Body of pancreas (tissue), 4 donors: Measurements from ENCODE around the gene GNAI2. TPM values are rescaled to one million over a fixed set of nuclear protein-coding genes. Genes with fewer than 3 reads are reported as not detected.

ENCODE experiments used
- ATAC-seq: fragments of 150-250 bp; one replicate; pipeline ENCODE4 v1.9.1; 2016
- DNase-seq, 4 donors: peaks; one replicate each; pipeline ENCODE4 v3.0.0-alpha.2; 2019
- H3K27ac ChIP-seq, 4 donors: fragments of 200-600 bp; sonication (generic); 1 replicate in 3 of 4; 2 replicates in 1 of 4; pipeline versions ENCODE4 v1.5.1 to v1.6.1; 2016 to 2019; ENCODE audit warnings: mild to moderate bottlenecking in 1 of 4, mixed read lengths in 1 of 4, moderate library complexity in 1 of 4
- H3K27me3 ChIP-seq, 2 donors: fragments of 200-600 bp; sonication (generic); one replicate each; pipeline ENCODE4 v1.6.0; 2016; ENCODE audit warnings: mild to moderate bottlenecking in 1 of 2
- H3K36me3 ChIP-seq, 2 donors: fragments of 200-600 bp; sonication (generic); replicated peaks in 1 of 2; 2 replicates each; pipeline ENCODE4 v1.5.1; 2016; ENCODE audit warnings: low read depth in 2 of 2; ENCODE audit not compliant: insufficient read depth in 1 of 2
- H3K4me1 ChIP-seq: fragments of 200-600 bp; sonication (generic); one replicate; pipeline ENCODE4 v1.6.0; 2016
- H3K4me3 ChIP-seq, 2 donors: fragments of 200-600 bp; sonication (generic); 1 replicate in 1 of 2; 2 replicates in 1 of 2; pipeline ENCODE4 v1.5.1; 2016 to 2019
- H3K9me3 ChIP-seq, 3 donors: fragments of 200-600 bp; sonication (generic); 1 replicate in 2 of 3; 2 replicates in 1 of 3; pipeline ENCODE4 v1.5.1; 2016
- POLR2A ChIP-seq, 3 donors: fragments of 450-650 bp; IDR thresholded peaks; one replicate each; pipeline ENCODE4 v1.6.1; 2016; ENCODE audit warnings: antibody characterized with exemption in 3 of 3, mild to moderate bottlenecking in 2 of 3
- WGBS, 2 donors: methylation state at CpG; one replicate each; pipeline ENCODE4 v1.1.5; 2017; 5-methylcytosine and 5-hydroxymethylcytosine counted together
- intact Hi-C: fragments of 100-400 bp; cut with DNase I; formaldehyde crosslinking; loops from one replicate; pipeline ENCODE4 v1.15.1; 2023
- total RNA-seq, 2 donors: library from RNA; depleted of rRNA; stranded (reverse); fragments of >200 nt; gene quantifications; one replicate each; pipeline ENCODE4 v1.1.0, GENCODE V29; 2016
- TF ChIP-seq, protein P1 (sequence below), 7 experiments: fragments of 450-650 bp in 4 of 7; fragments of 200-600 bp in 3 of 7; sonication (generic) in 3 of 7; IDR thresholded peaks; one replicate each; pipeline ENCODE4 v1.5.1; 2016 to 2019; ENCODE audit warnings: antibody characterized with exemption in 7 of 7

GNAI2 gene
- total RNA-seq, 2 donors from 2014 or later = 46.2 to 53.7 TPM

DNA sequence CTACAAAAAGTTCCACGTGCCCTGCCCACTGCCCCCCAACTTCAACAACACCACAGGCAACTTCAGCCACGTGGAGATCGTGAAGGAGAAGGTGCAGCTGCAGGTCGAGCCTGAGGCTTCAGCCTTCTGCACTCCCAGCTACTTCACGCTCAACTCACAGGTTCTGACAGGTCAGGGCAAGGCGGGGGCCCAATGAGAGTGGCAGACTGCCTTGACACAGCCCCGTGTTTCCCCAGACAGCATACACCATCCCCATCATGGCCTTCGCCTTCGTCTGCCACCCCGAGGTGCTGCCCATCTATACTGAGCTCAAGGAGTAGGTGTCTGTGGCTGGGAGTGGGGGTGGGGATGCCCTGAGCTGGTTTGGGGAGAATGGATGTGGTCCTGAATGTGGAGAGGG lies 18.3 kb upstream of the GNAI2 start:
- Histone ChIP-seq H3K27me3 (no peaks in the 10 kb centered on the region), H3K4me3 (no peak overlapping the region), H3K4me1 (peaks cover 32% of the 10 kb centered on the region), H3K27ac (no peak overlapping the region), H3K36me3 (peaks cover 0 to 17% of the 10 kb centered on the region in 2 donors), H3K9me3 (no peaks in the 10 kb centered on the region)
- intact Hi-C loops = no loop called here
- 86% methylated on average over 9 to 10 of the region's 10 CpGs for WGBS, 2 donors
- TF ChIP-seq, protein P1, sequence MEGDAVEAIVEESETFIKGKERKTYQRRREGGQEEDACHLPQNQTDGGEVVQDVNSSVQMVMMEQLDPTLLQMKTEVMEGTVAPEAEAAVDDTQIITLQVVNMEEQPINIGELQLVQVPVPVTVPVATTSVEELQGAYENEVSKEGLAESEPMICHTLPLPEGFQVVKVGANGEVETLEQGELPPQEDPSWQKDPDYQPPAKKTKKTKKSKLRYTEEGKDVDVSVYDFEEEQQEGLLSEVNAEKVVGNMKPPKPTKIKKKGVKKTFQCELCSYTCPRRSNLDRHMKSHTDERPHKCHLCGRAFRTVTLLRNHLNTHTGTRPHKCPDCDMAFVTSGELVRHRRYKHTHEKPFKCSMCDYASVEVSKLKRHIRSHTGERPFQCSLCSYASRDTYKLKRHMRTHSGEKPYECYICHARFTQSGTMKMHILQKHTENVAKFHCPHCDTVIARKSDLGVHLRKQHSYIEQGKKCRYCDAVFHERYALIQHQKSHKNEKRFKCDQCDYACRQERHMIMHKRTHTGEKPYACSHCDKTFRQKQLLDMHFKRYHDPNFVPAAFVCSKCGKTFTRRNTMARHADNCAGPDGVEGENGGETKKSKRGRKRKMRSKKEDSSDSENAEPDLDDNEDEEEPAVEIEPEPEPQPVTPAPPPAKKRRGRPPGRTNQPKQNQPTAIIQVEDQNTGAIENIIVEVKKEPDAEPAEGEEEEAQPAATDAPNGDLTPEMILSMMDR (IDR thresholded peaks at IDR 0.05) = no peak
- no peak for TF ChIP-seq POLR2A (IDR thresholded peaks at IDR 0.05)
- DNase-seq (no peak), ATAC-seq (no peak)

DNA sequence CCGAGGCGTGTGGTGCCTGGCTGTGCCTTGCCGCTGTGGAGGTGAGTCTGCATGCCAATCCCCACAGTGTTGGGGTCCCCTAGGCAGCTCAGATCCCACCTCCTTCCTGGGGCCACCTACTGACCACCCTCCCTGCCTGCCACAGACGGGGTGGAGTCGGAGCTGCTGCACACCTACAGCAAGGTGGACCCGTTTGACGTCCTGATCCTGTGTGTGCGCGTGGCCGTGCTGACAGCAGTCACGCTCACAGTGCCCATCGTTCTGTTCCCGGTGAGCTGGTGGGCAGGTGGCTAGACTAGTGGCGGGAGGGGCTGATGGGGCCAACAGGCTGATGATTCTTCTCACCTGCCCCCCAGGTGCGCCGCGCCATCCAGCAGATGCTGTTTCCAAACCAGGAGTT lies 17.6 kb upstream of the GNAI2 start:
- TF ChIP-seq, protein P1 (IDR thresholded peaks at IDR 0.05) = no peak
- no peak for TF ChIP-seq POLR2A (IDR thresholded peaks at IDR 0.05)
- DNase-seq = no peak
- intact Hi-C loops = no loop called here
- WGBS, 2 donors = 92 to 100% methylated on average over 1 to 17 of the region's 17 CpGs
- H3K4me3 ChIP-seq = no peak overlapping the region
- no peak for ATAC-seq
- peaks cover 24% of the 10 kb centered on the region for H3K4me1 ChIP-seq
- H3K27ac ChIP-seq = no peak overlapping the region
- H3K36me3 ChIP-seq = peaks cover 0 to 17% of the 10 kb centered on the region in 2 donors
- H3K27me3 ChIP-seq = no peaks in the 10 kb centered on the region
- H3K9me3 ChIP-seq = no peaks in the 10 kb centered on the region

DNA sequence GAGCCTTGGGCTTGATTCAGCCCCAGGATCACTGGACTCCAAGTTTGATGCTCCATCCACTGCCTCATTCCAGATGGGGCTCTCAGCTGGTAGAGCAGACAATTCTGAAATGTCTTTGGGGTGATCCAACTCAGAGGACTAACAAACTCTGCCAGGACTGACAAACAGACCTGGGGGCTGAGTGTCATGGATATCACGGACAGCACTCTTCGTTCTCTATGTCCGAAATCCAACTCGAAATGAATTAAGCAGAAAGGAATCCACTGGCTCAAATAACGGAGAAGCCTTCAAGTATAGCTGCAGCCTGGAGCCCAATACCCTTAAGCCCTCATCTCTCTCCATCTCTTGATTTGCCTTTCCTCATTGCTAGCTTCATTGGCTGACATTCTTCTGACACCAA lies 16.7 kb upstream of the GNAI2 start:
- no peak for DNase-seq
- Histone ChIP-seq H3K4me1 (peaks cover 16% of the 10 kb centered on the region), H3K27ac (no peak overlapping the region), H3K9me3 (no peaks in the 10 kb centered on the region), H3K36me3 (peaks cover 0 to 17% of the 10 kb centered on the region in 2 donors), H3K4me3 (no peak overlapping the region), H3K27me3 (no peaks in the 10 kb centered on the region)
- 86% methylated on average over 5 of the region's 5 CpGs for WGBS, 2 donors
- no peak for TF ChIP-seq POLR2A (IDR thresholded peaks at IDR 0.05)
- TF ChIP-seq, protein P1 (IDR thresholded peaks at IDR 0.05) = no peak
- intact Hi-C loops = no loop called here
- no peak for ATAC-seq

DNA sequence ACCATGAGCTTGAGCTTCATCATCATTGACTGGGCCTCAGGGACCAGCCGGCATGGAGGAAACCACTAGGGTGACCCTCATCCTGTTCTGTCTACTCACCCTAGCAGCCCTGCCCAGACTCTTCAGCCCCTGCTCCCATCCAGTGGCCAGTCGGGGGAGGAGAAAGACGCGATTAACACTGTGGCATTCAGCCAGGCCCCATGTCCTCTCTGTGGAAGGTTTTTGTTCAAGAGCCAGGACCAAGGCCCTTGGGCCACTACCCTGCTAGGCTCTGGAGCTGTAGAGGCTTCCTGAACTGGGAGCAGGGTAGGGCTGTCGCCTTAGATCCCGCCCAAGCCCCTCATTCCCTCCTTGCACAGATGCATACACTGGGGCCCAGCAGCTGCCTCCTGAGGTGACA lies 15.9 kb upstream of the GNAI2 start:
- ATAC-seq = no peak
- intact Hi-C loops = no loop called here
- no peak overlapping the region for H3K27ac ChIP-seq
- no peaks in the 10 kb centered on the region for H3K9me3 ChIP-seq
- H3K4me3 ChIP-seq = no peak overlapping the region
- DNase-seq = no peak
- TF ChIP-seq, protein P1 (IDR thresholded peaks at IDR 0.05) = no peak
- no peak for TF ChIP-seq POLR2A (IDR thresholded peaks at IDR 0.05)
- no peaks in the 10 kb centered on the region for H3K27me3 ChIP-seq
- peaks cover 15% of the 10 kb centered on the region for H3K4me1 ChIP-seq
- WGBS, 2 donors = 46 to 54% methylated on average over 6 of the region's 6 CpGs
- peaks cover 0 to 17% of the 10 kb centered on the region in 2 donors for H3K36me3 ChIP-seq

DNA sequence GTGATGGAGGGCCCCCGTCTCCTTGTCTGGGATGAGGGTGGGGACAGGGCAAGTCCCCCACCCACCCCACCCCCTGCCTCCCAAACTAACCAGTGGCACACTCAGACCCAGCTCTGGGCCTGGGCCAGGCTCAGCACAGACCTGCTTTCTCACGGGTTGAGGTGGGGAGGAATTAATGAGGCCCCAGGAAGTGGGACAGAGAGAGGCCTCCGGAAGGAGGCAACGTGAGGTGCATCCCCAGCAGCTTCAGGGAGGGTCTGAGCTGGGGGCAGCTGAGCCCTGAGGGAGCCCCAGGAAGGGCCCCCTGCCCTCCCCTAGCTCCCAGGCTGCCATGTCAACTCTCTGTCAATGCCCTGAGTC lies 15.0 kb upstream of the GNAI2 start:
- H3K4me3 ChIP-seq = no peak overlapping the region
- H3K4me1 ChIP-seq = peaks cover 18% of the 10 kb centered on the region
- peaks cover 0 to 17% of the 10 kb centered on the region in 2 donors for H3K36me3 ChIP-seq
- ATAC-seq (no peak), DNase-seq (no peak)
- no peaks in the 10 kb centered on the region for H3K27me3 ChIP-seq
- no peaks in the 10 kb centered on the region for H3K9me3 ChIP-seq
- WGBS, 2 donors = 40 to 75% methylated on average over 2 to 4 of the region's 4 CpGs
- intact Hi-C loops = no loop called here
- H3K27ac ChIP-seq = peak overlapping the region in 1 of 4 donors; percentile 43
- TF ChIP-seq POLR2A (IDR thresholded peaks at IDR 0.05) = no peak
- TF ChIP-seq, protein P1 (IDR thresholded peaks at IDR 0.05) = no peak
